GM19043 (cell line): ENCODE results near the gene COA8.

Source experiments
- ATAC-seq: cut with Tn5 transposase; IDR thresholded peaks from one replicate; pipeline ENCODE4 v1.9.1; 2021; ENCODE audit warnings: low read depth; ENCODE audit not compliant: unreplicated experiment

Gene COA8

GRCh38 chr14:103535891-103536565 is 26.7 kb upstream of the COA8 start:
- no peak for ATAC-seq

- no peak for ATAC-seq
Measured at GRCh38 chr14:103536693-103537092, 26.1 kb upstream of the COA8 start.

GRCh38 chr14:103537175-103537990 is 25.4 kb upstream of the COA8 start:
- no peak for ATAC-seq

- no peak for ATAC-seq
Measured at GRCh38 chr14:103538291-103539055, 24.3 kb upstream of the COA8 start.

GRCh38 chr14:103539056-103539825 is 23.5 kb upstream of the COA8 start:
- ATAC-seq = no peak

- ATAC-seq = no peak
Measured at GRCh38 chr14:103540821-103541708, 21.7 kb upstream of the COA8 start.

- ATAC-seq = no peak
Measured at GRCh38 chr14:103541709-103542604, 20.8 kb upstream of the COA8 start.

- ATAC-seq = no peak
Measured at GRCh38 chr14:103542605-103543088, 20.1 kb upstream of the COA8 start.

GRCh38 chr14:103543140-103543539 is 19.6 kb upstream of the COA8 start:
- no peak for ATAC-seq

GRCh38 chr14:103543721-103544387 is 18.9 kb upstream of the COA8 start:
- ATAC-seq = no peak

- ATAC-seq = no peak
Measured at GRCh38 chr14:103544388-103545218, 18.2 kb upstream of the COA8 start.

GRCh38 chr14:103545219-103545914 is 17.4 kb upstream of the COA8 start:
- ATAC-seq = no peak

GRCh38 chr14:103545915-103546651 is 16.7 kb upstream of the COA8 start:
- ATAC-seq = no peak

GRCh38 chr14:103546652-103547454 is 15.9 kb upstream of the COA8 start:
- ATAC-seq = no peak

GRCh38 chr14:103547455-103547940 is 15.3 kb upstream of the COA8 start:
- no peak for ATAC-seq
